ENCODE data around the gene ETV3.

DNA sequence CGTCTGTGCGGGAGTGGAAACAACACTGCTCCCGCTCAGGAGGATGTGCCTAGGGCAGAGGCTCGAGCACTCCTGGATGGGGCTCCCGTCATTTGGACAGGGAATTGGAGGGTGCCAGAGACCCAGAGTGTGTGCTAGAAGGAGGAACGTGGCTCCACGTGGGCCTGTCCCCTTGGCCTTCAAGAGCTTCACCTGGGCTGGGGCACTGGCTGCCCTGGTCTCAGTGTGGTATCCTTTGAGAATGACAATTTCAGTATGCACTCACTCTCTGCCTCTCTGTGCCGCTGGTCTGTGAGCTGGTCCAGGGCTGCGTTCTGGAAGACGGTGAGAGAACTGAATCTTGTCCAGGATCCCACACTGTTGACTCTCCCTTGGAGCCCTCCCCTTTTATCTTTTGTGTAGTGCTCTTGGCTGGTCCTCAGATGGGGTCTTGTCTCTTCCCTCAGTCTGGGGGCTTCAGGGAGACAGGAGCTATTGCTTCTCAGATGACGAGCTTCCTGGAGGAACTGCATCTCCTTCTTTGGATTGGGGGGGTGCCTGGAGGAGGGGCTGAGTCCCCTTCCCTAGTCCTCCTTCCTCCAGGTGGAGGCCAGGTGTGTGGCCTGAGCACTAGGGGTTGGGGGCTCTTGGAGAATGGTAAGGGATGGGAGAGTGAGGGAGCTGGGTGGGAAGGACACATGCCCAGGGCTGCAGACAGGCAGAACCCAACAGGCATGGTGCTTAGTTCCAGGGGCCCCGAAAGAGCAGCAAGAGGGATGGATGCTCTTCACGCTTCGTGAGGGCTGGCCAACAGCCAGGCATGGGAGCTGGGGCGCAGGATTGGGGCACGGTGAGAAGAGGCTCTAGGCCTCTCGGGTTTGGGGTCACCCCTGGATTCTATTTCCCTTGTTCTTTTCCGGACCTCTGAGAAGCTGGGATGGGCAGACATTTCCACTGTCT lies 23.7 kb downstream of the ETV3 start:
- no peak for TF ChIP-seq POLR2A (IDR thresholded peaks at IDR 0.05)
- TF ChIP-seq CTCF (IDR thresholded peaks at IDR 0.05): no peak
